HCT116 (cell line): ENCODE data around the gene EYA2. TPM values are rescaled to one million over a fixed set of nuclear protein-coding genes. Genes with fewer than 3 reads are reported as not detected.

Source experiments
- ATAC-seq: fragments of 200-7000 bp; cut with Tn5 transposase; 2 replicates; pipeline ENCODE4 v1.9.1; 2020; ENCODE audit warnings: mild to moderate bottlenecking, moderate library complexity
- BruUV-seq: library from RNA; stranded (reverse); fragments of 400-500 nt; replicated peaks from 2 replicates; lab custom pipeline; 2021; lab: Mats Ljungman, UMichigan
- CTCF ChIA-PET: fragments of 300-600 bp; sonication (Branson Sonifier 250); formaldehyde crosslinking; loops from one replicate; lab custom pipeline; 2021; ENCODE audit warnings: antibody characterized with exemption; lab: Charles Lee
- POLR2A ChIA-PET: fragments of 300-600, 350-600 bp; sonication (Branson Sonifier 250); formaldehyde crosslinking; loops from one replicate; lab custom pipeline; 2021; ENCODE audit warnings: antibody characterized with exemption; lab: Charles Lee
- RAD21 ChIA-PET, 2 experiments: fragments of 300-600 bp; sonication (Branson Sonifier 250); formaldehyde crosslinking; loops; one replicate each; lab custom pipeline; 2023; ENCODE audit warnings: low total read pairs in 2 of 2; ENCODE audit not compliant: uncharacterized antibody in 2 of 2, unreplicated experiment in 2 of 2, low non-redundant PET in 1 of 2; lab: Charles Lee
- DNase-seq: peaks from one replicate; pipeline ENCODE4 v3.0.0-alpha.2; 2010; ENCODE audit warnings: low read depth, low spot score
- H2AFZ ChIP-seq: fragments of 200-600 bp; shearing (Covaris generic), sonication (generic); 2 replicates; pipeline ENCODE4 v1.6.1; 2017; ENCODE audit warnings: low read depth, mixed run types, mixed read lengths, antibody characterized with exemption, low read length; ENCODE audit not compliant: poor library complexity, severe bottlenecking
- H3K27ac ChIP-seq: 2 replicates; pipeline ENCODE4 v1.5.1; 2012; ENCODE audit warnings: low read depth, low read length
- H3K27me3 ChIP-seq: fragments of 200-600 bp; sonication (generic); 2 replicates; pipeline ENCODE4 v1.6.1; 2016; ENCODE audit warnings: mixed run types, low read length, mixed read lengths; ENCODE audit not compliant: insufficient read depth
- H3K36me3 ChIP-seq, 2 experiments: fragments of 200-500 bp in 1 of 2; fragments of 200-600 bp in 1 of 2; sonication (Bioruptor generic) in 1 of 2; sonication (generic) in 1 of 2; 2 replicates each; pipeline versions ENCODE4 v1.5.1 to v1.6.1; 2014 to 2016; ENCODE audit warnings: low read length in 2 of 2, inconsistent platforms in 1 of 2, mixed read lengths in 1 of 2, mixed run types in 1 of 2; ENCODE audit not compliant: insufficient read depth in 2 of 2, control insufficient read depth in 1 of 2
- H3K4me1 ChIP-seq, 2 experiments: fragments of 200-600 bp in 1 of 2; sonication (generic) in 1 of 2; 2 replicates each; pipeline versions ENCODE4 v1.5.1 to v1.6.1; 2012 to 2017; ENCODE audit warnings: low read length in 2 of 2, inconsistent platforms in 1 of 2, mild to moderate bottlenecking in 1 of 2, mixed read lengths in 1 of 2, mixed run types in 1 of 2, moderate library complexity in 1 of 2; ENCODE audit not compliant: insufficient read depth in 2 of 2, control insufficient read depth in 1 of 2
- H3K4me2 ChIP-seq: fragments of 200-600 bp; sonication (generic); 2 replicates; pipeline ENCODE4 v1.6.1; 2017; ENCODE audit warnings: mixed run types, low read length, mixed read lengths
- H3K4me3 ChIP-seq, 2 experiments: fragments of 200-600 bp in 1 of 2; sonication (generic) in 1 of 2; replicated peaks in 1 of 2; 2 replicates each; pipeline ENCODE4 v1.5.1; 2011 to 2016; ENCODE audit warnings: low read length in 2 of 2, control low read depth in 1 of 2, low read depth in 1 of 2, mild to moderate bottlenecking in 1 of 2, mixed read lengths in 1 of 2, mixed run types in 1 of 2
- H3K79me2 ChIP-seq: fragments of 200-600 bp; sonication (generic); 2 replicates; pipeline ENCODE4 v1.6.1; 2017; ENCODE audit warnings: mild to moderate bottlenecking, mixed run types, low read length, moderate library complexity, mixed read lengths; ENCODE audit not compliant: insufficient read depth
- H3K9ac ChIP-seq: fragments of 200-600 bp; sonication (generic); 2 replicates; pipeline ENCODE4 v1.6.1; 2016; ENCODE audit warnings: low read length, mixed read lengths
- H3K9me2 ChIP-seq: fragments of 200-600 bp; sonication (generic), shearing (Covaris generic); 2 replicates; pipeline ENCODE4 v1.6.1; 2017; ENCODE audit warnings: mixed run types, mild to moderate bottlenecking, moderate library complexity; ENCODE audit not compliant: insufficient read depth
- H3K9me3 ChIP-seq, 2 experiments: fragments of 200-500 bp in 1 of 2; fragments of 200-600 bp in 1 of 2; sonication (Bioruptor generic) in 1 of 2; sonication (generic) in 1 of 2; 2 replicates each; pipeline ENCODE4 v1.6.1; 2014 to 2017; ENCODE audit warnings: low read length in 2 of 2, mixed read lengths in 2 of 2, inconsistent platforms in 1 of 2, low read depth in 1 of 2, mild to moderate bottlenecking in 1 of 2, mixed run types in 1 of 2, moderate library complexity in 1 of 2; ENCODE audit not compliant: control insufficient read depth in 1 of 2, insufficient read depth in 1 of 2
- H4K20me1 ChIP-seq: fragments of 200-600 bp; sonication (generic), shearing (Covaris generic); 2 replicates; pipeline ENCODE4 v1.6.1; 2017; ENCODE audit warnings: mixed run types, mild to moderate bottlenecking, moderate library complexity; ENCODE audit not compliant: insufficient read depth
- ATF3 ChIP-seq: IDR thresholded peaks from 2 replicates; pipeline ENCODE4 v1.6.1; 2012
- CBX3 ChIP-seq: IDR thresholded peaks from 2 replicates; pipeline ENCODE4 v1.6.1; 2012; ENCODE audit warnings: low read depth
- CEBPB ChIP-seq: IDR thresholded peaks from 2 replicates; pipeline ENCODE4 v1.6.1; 2012; ENCODE audit warnings: low read depth
- CTCF ChIP-seq, 3 experiments: fragments of 200-600 bp in 1 of 3; sonication (generic) in 1 of 3; IDR thresholded peaks in 2 of 3; conservative IDR thresholded peaks in 1 of 3; 2 replicates each; pipeline ENCODE4 v1.5.1; 2012 to 2017; ENCODE audit warnings: low read depth in 2 of 3, low read length in 2 of 3, antibody characterized with exemption in 1 of 3, borderline replicate concordance in 1 of 3, control low read depth in 1 of 3, mild to moderate bottlenecking in 1 of 3, mixed read lengths in 1 of 3, mixed run types in 1 of 3, moderate library complexity in 1 of 3; ENCODE audit not compliant: insufficient read depth in 1 of 3
- EGR1 ChIP-seq: IDR thresholded peaks from 2 replicates; pipeline ENCODE4 v1.6.1; 2012; ENCODE audit warnings: low read depth
- EZH2phosphoT487 ChIP-seq: fragments of 200-600 bp; IDR thresholded peaks from 2 replicates; pipeline ENCODE4 v1.6.1; 2018; ENCODE audit warnings: antibody characterized with exemption, borderline replicate concordance
- FOSL1 ChIP-seq: IDR thresholded peaks from 2 replicates; pipeline ENCODE4 v1.6.1; 2012; ENCODE audit warnings: low read depth
- JUND ChIP-seq: IDR thresholded peaks from 2 replicates; pipeline ENCODE4 v1.6.1; 2012
- MAX ChIP-seq: IDR thresholded peaks from 2 replicates; pipeline ENCODE4 v1.6.1; 2012
- POLR2A ChIP-seq: IDR thresholded peaks from 2 replicates; pipeline ENCODE4 v1.7.0; 2011; ENCODE audit warnings: borderline replicate concordance; ENCODE audit not compliant: insufficient read depth, insufficient read length; ENCODE audit errors: extremely low read depth
- POLR2AphosphoS5 ChIP-seq: IDR thresholded peaks from 2 replicates; pipeline ENCODE4 v1.6.1; 2011; ENCODE audit warnings: mild to moderate bottlenecking, low read depth, low read length, moderate library complexity
- RAD21 ChIP-seq: IDR thresholded peaks from 2 replicates; pipeline ENCODE4 v1.6.1; 2012; ENCODE audit warnings: low read depth, mild to moderate bottlenecking
- SIN3A ChIP-seq: IDR thresholded peaks from 2 replicates; pipeline ENCODE4 v1.6.1; 2012; ENCODE audit warnings: low read depth
- SP1 ChIP-seq: IDR thresholded peaks from 2 replicates; pipeline ENCODE4 v1.6.1; 2012; ENCODE audit warnings: low read depth
- TCF7L2 ChIP-seq: IDR thresholded peaks from 2 replicates; pipeline ENCODE4 v1.7.0; 2011; ENCODE audit warnings: borderline replicate concordance, inconsistent platforms; ENCODE audit not compliant: insufficient read depth, insufficient read length; ENCODE audit errors: extremely low read depth
- YY1 ChIP-seq: IDR thresholded peaks from 2 replicates; pipeline ENCODE4 v1.6.1; 2011; ENCODE audit warnings: low read length, low read depth, moderate library complexity, mild to moderate bottlenecking; ENCODE audit not compliant: insufficient replicate concordance; ENCODE audit errors: extremely low read depth
- ZFX ChIP-seq: fragments of 450-650 bp; IDR thresholded peaks from 2 replicates; pipeline ENCODE4 v1.6.1; 2017
- ZNF274 ChIP-seq: fragments of 200-500 bp; sonication (Bioruptor generic); IDR thresholded peaks from 2 replicates; pipeline ENCODE4 v1.6.1; 2014; ENCODE audit warnings: mild to moderate bottlenecking, low read depth, low read length, inconsistent platforms
- intact Hi-C: fragments of 100-400 bp; cut with micrococcal nuclease; formaldehyde crosslinking; loops from 2 replicates; pipeline ENCODE4 v1.10.0; 2022
- total RNA-seq: library from RNA; stranded (reverse); gene quantifications from one replicate; pipeline ENCODE4 v1.2.1, GENCODE V29; 2021; ENCODE audit not compliant: unreplicated experiment

EYA2 gene
- total RNA-seq, 1 experiment from 2014 or later: not detected

GRCh38 chr20:46917155-46917554, 22.5 kb downstream of the EYA2 start:
- ChIA-PET POLR2A (no interaction called here), CTCF (no interaction called here), RAD21 (no interaction called here)
- H3K9me2 ChIP-seq: no peaks in the 10 kb centered on the region
- no peak overlapping the region for H3K4me3 ChIP-seq
- H3K4me2 ChIP-seq: no peak overlapping the region
- no peak overlapping the region for H3K27ac ChIP-seq
- H3K27me3 ChIP-seq: no peaks in the 10 kb centered on the region
- intact Hi-C loops: no loop called here
- H4K20me1 ChIP-seq: no peaks in the 10 kb centered on the region
- H3K9ac ChIP-seq: no peak overlapping the region
- ATAC-seq: no peak
- H3K9me3 ChIP-seq: no peaks in the 10 kb centered on the region
- no peak for DNase-seq
- no peaks in the 10 kb centered on the region for H3K79me2 ChIP-seq
- no TSS peak for BruUV-seq
- no peaks in the 10 kb centered on the region for H3K4me1 ChIP-seq
- H3K36me3 ChIP-seq: no peaks in the 10 kb centered on the region
- no peak overlapping the region for H2AFZ ChIP-seq
- TF ChIP-seq RAD21 (no peak), EGR1 (no peak), ZNF274 (no peak), POLR2A (no peak), CTCF (IDR thresholded peaks at IDR 0.05 in 2 of 3, conservative IDR thresholded peaks at IDR 0.05 in 1 of 3; ENCODE audit: borderline replicate concordance in 1 of 3, insufficient read depth in 1 of 3, low read depth in 2 of 3, low read length in 2 of 3) (no peak), POLR2AphosphoS5 (no peak), CEBPB (no peak), TCF7L2 (no peak), SP1 (no peak), YY1 (no peak), CBX3 (no peak), FOSL1 (no peak), ZFX (no peak), SIN3A (no peak), ATF3 (no peak), JUND (no peak), MAX (no peak), EZH2phosphoT487 (no peak)
